Measurements from ENCODE around the gene PID1. TPM values are rescaled to one million over a fixed set of nuclear protein-coding genes. Genes with fewer than 3 reads are reported as not detected.

PID1 gene
- total and polyA plus RNA-seq, 10 donors = 3.2 to 30.0 (median 14.7) TPM

- Histone ChIP-seq H3K9me3 (peaks cover 0 to 21% (median 10%) of the 10 kb centered on the region in 8 donors), H3K27me3 (replicated peaks in 1 of 7) (no peaks in the 10 kb centered on the region), H3K36me3 (no peaks in the 10 kb centered on the region), H3K4me3 (no peak overlapping the region), H3K4me1 (no peaks in the 10 kb centered on the region), H3K27ac (no peak overlapping the region)
- intact Hi-C loops (cut with DNase I; ENCODE audit: low total_unique reads) = no loop called here
- 65 to 74% (median 69%) methylated on average over 2 of the region's 2 CpGs for WGBS, 5 donors
- TF ChIP-seq CTCF (IDR thresholded peaks at IDR 0.05 in 8 of 11, conservative IDR thresholded peaks at IDR 0.05 in 3 of 11) (no peak), POLR2AphosphoS5 (IDR thresholded peaks at IDR 0.05) (no peak), POLR2A (IDR thresholded peaks at IDR 0.05) (no peak)
- DNase-seq = no peak
Measured at GRCh38 chr2:229170171-229170570, 100.9 kb downstream of the PID1 start.

DNA sequence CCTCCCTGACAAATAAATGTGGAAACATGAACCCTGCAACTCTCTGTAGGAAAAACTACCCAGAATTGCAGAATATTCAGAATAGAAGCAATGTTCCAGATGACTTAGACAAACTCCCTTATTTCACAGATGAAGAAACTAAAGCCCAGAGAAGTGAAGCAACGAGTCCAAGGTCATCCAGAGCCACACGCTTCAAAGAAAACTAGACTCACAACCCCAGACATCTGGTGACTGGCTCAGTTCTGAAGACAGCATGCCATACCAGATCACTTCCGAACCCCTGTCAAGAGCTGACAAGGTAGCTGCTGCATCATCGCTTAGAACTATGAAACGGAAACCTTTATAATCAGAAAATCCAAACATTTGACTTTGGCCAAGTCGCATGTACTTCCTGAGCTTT lies 101.3 kb downstream of the PID1 start:
- Histone ChIP-seq H3K9me3 (peaks cover 0 to 18% (median 10%) of the 10 kb centered on the region in 8 donors), H3K27ac (no peak overlapping the region), H3K27me3 (replicated peaks in 1 of 7) (no peaks in the 10 kb centered on the region), H3K36me3 (no peaks in the 10 kb centered on the region), H3K4me3 (no peak overlapping the region), H3K4me1 (no peaks in the 10 kb centered on the region)
- intact Hi-C loops (cut with DNase I; ENCODE audit: low total_unique reads) = no loop called here
- TF ChIP-seq POLR2AphosphoS5 (IDR thresholded peaks at IDR 0.05) (no peak), CTCF (IDR thresholded peaks at IDR 0.05 in 8 of 11, conservative IDR thresholded peaks at IDR 0.05 in 3 of 11) (no peak), POLR2A (IDR thresholded peaks at IDR 0.05) (no peak)
- DNase-seq = no peak
- WGBS, 5 donors = 74 to 87% (median 80%) methylated on average over 6 of the region's 6 CpGs

- 64 to 85% (median 78%) methylated on average over 2 of the region's 2 CpGs for WGBS, 5 donors
- Histone ChIP-seq H3K27ac (no peak overlapping the region), H3K4me3 (no peak overlapping the region), H3K36me3 (no peaks in the 10 kb centered on the region), H3K27me3 (replicated peaks in 1 of 7) (no peaks in the 10 kb centered on the region), H3K4me1 (no peaks in the 10 kb centered on the region), H3K9me3 (peaks cover 0 to under 1% (median 0%) of the 10 kb centered on the region in 8 donors)
- intact Hi-C loops (cut with DNase I; ENCODE audit: low total_unique reads) = no loop called here
- TF ChIP-seq POLR2A (IDR thresholded peaks at IDR 0.05) = no peak
- no peak for TF ChIP-seq POLR2AphosphoS5 (IDR thresholded peaks at IDR 0.05)
- TF ChIP-seq CTCF (IDR thresholded peaks at IDR 0.05 in 8 of 11, conservative IDR thresholded peaks at IDR 0.05 in 3 of 11) = no peak
- no peak for DNase-seq
Measured at GRCh38 chr2:229164545-229165249, 106.4 kb downstream of the PID1 start.

- no peak overlapping the region for H3K4me3 ChIP-seq
- H3K27ac ChIP-seq = no peak overlapping the region
- 49 to 71% (median 55%) methylated on average over 2 of the region's 2 CpGs for WGBS, 5 donors
- DNase-seq = no peak
- peaks cover 0 to 3% (median 0%) of the 10 kb centered on the region in 8 donors for H3K9me3 ChIP-seq
- intact Hi-C loops (cut with DNase I; ENCODE audit: low total_unique reads) = no loop called here
- TF ChIP-seq CTCF (IDR thresholded peaks at IDR 0.05 in 8 of 11, conservative IDR thresholded peaks at IDR 0.05 in 3 of 11) (no peak), POLR2A (IDR thresholded peaks at IDR 0.05) (no peak), POLR2AphosphoS5 (IDR thresholded peaks at IDR 0.05) (no peak)
- no peaks in the 10 kb centered on the region for H3K4me1 ChIP-seq
- no peaks in the 10 kb centered on the region for H3K27me3 ChIP-seq (replicated peaks in 1 of 7)
- H3K36me3 ChIP-seq = no peaks in the 10 kb centered on the region
Measured at GRCh38 chr2:229163893-229164292, 107.2 kb downstream of the PID1 start.
